Natural killer cell (primary cell): Measurements from ENCODE around the gene ATP1B2. TPM values are rescaled to one million over a fixed set of nuclear protein-coding genes. Genes with fewer than 3 reads are reported as not detected.

Source experiments
- ATAC-seq, 3 donors: fragments of 150-1000 bp in 2 of 3; fragments of 200-7000 bp in 1 of 3; cut with Tn5 transposase; 1 replicate in 1 of 3; 2 replicates in 2 of 3; pipeline ENCODE4 v1.10.0; 2021; ENCODE audit warnings: mild to moderate bottlenecking in 2 of 3, moderate library complexity in 2 of 3
- DNase-seq, 2 donors: peaks; one replicate each; pipeline versions ENCODE4 v3.0.0 to v3.0.0-alpha.2; 2013 to 2021; ENCODE audit warnings: mixed read lengths in 1 of 2
- H3K27ac ChIP-seq: one replicate; pipeline ENCODE4 v1.5.1; 2013; ENCODE audit warnings: mild to moderate bottlenecking, low read length
- H3K27me3 ChIP-seq: one replicate; pipeline ENCODE4 v1.6.1; 2013; ENCODE audit warnings: low read length; ENCODE audit not compliant: control insufficient read depth, insufficient read depth
- H3K36me3 ChIP-seq: one replicate; pipeline ENCODE4 v1.6.1; 2013; ENCODE audit warnings: low read length; ENCODE audit not compliant: control insufficient read depth, insufficient read depth
- H3K4me1 ChIP-seq: one replicate; pipeline ENCODE4 v1.6.1; 2013; ENCODE audit warnings: low read length; ENCODE audit not compliant: control insufficient read depth, insufficient read depth
- H3K4me3 ChIP-seq: one replicate; pipeline ENCODE4 v1.5.1; 2013; ENCODE audit warnings: low read length
- H3K9me3 ChIP-seq: one replicate; pipeline ENCODE4 v1.6.1; 2013; ENCODE audit warnings: low read length; ENCODE audit not compliant: control insufficient read depth, insufficient read depth
- H3K27ac Mint-ChIP-seq, 2 donors: one replicate each; pipeline ENCODE4 v1.8.0; 2022; ENCODE audit warnings: mild to moderate bottlenecking in 2 of 2, mixed read lengths in 2 of 2, moderate library complexity in 1 of 2
- H3K27me3 Mint-ChIP-seq, 2 donors: one replicate each; pipeline ENCODE4 v1.8.0; 2022; ENCODE audit warnings: low read depth in 2 of 2, mixed read lengths in 2 of 2
- H3K36me3 Mint-ChIP-seq: one replicate; pipeline ENCODE4 v1.8.0; 2022; ENCODE audit warnings: mixed read lengths
- H3K4me1 Mint-ChIP-seq, 2 donors: one replicate each; pipeline ENCODE4 v1.8.0; 2022; ENCODE audit warnings: mixed read lengths in 2 of 2
- H3K4me3 Mint-ChIP-seq: one replicate; pipeline ENCODE4 v1.8.0; 2022; ENCODE audit warnings: mild to moderate bottlenecking, moderate library complexity, mixed read lengths
- H3K9me3 Mint-ChIP-seq, 2 donors: one replicate each; pipeline ENCODE4 v1.8.0; 2022; ENCODE audit warnings: mixed read lengths in 2 of 2
- WGBS: methylation state at CpG from one replicate; pipeline ENCODE4 v1.1.7; 2013; ENCODE audit warnings: missing lambda C conversion rate; ENCODE audit not compliant: insufficient coverage; 5-methylcytosine and 5-hydroxymethylcytosine counted together
- intact Hi-C: fragments of 100-400 bp; cut with micrococcal nuclease; formaldehyde crosslinking; loops from one replicate; pipeline ENCODE4 v1.14.2; 2022
- total RNA-seq, 4 donors: library from RNA; stranded (reverse); fragments of 120-200 nt in 1 of 4; gene quantifications; one replicate each; pipeline versions ENCODE4 v1.2.3 to v1.2.4, GENCODE V29; 2013 to 2022
- TF ChIP-seq, protein P1 (sequence below): fragments of 200-600 bp; IDR thresholded peaks from one replicate; pipeline ENCODE4 v1.8.0; 2022; ENCODE audit warnings: antibody characterized with exemption

Gene ATP1B2
- total RNA-seq, 3 donors from 2014 or later (not counting 1 experiment from before 2014, with no cell fraction given), result 0.18 to 0.19 TPM; not detected in 1

- Mint-ChIP-seq H3K36me3 (no peaks in the 10 kb centered on the region), H3K27ac (no peak overlapping the region), H3K9me3 (no peaks in the 10 kb centered on the region), H3K4me1 (peaks cover 8% of the 10 kb centered on the region in 2 donors), H3K27me3 (peaks cover 0 to 6% of the 10 kb centered on the region in 2 donors), H3K4me3 (no peak overlapping the region)
- TF ChIP-seq, protein P1, sequence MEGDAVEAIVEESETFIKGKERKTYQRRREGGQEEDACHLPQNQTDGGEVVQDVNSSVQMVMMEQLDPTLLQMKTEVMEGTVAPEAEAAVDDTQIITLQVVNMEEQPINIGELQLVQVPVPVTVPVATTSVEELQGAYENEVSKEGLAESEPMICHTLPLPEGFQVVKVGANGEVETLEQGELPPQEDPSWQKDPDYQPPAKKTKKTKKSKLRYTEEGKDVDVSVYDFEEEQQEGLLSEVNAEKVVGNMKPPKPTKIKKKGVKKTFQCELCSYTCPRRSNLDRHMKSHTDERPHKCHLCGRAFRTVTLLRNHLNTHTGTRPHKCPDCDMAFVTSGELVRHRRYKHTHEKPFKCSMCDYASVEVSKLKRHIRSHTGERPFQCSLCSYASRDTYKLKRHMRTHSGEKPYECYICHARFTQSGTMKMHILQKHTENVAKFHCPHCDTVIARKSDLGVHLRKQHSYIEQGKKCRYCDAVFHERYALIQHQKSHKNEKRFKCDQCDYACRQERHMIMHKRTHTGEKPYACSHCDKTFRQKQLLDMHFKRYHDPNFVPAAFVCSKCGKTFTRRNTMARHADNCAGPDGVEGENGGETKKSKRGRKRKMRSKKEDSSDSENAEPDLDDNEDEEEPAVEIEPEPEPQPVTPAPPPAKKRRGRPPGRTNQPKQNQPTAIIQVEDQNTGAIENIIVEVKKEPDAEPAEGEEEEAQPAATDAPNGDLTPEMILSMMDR, result no peak
- no peak for DNase-seq
- H3K27me3 ChIP-seq, result no peaks in the 10 kb centered on the region
- no peak for ATAC-seq
- H3K9me3 ChIP-seq, result no peaks in the 10 kb centered on the region
- H3K36me3 ChIP-seq, result no peaks in the 10 kb centered on the region
- peaks cover 13% of the 10 kb centered on the region for H3K4me1 ChIP-seq
- intact Hi-C loops, result no loop called here
- WGBS, result 90% methylated on average over 11 of the region's 11 CpGs
- H3K4me3 ChIP-seq, result no peak overlapping the region
- no peak overlapping the region for H3K27ac ChIP-seq
These were observed 19.0 kb upstream of the ATP1B2 start for GRCh38 chr17:7631398-7632380.

DNA sequence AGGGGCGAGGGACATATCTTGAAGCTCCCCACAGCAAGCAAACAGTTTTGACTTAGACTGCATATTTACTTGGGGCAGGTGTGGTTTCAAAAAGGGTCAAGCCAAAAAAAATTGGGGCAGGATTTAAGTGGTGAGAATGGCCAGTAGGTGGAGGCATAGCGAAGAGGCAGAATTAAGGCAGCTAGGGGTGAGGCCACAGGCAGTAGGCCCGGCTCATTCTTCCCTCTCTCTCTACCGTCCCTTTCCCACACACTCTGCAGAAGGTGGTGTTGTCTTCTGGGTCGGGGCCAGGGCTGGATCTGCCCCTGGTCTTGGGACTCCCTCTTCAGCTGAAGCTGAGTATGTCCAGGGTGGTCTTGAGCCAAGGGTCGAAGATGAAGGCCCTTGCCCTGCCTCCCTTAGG is 18.2 kb upstream of the ATP1B2 start:
- ATAC-seq, result no peak
- no peak overlapping the region for H3K27ac Mint-ChIP-seq

GRCh38 chr17:7633093-7633492 is 17.6 kb upstream of the ATP1B2 start:
- intact Hi-C loops, result no loop called here
- 91% methylated on average over 2 of the region's 2 CpGs for WGBS
- TF ChIP-seq, protein P1, result no peak
- H3K36me3 ChIP-seq, result no peaks in the 10 kb centered on the region
- no peaks in the 10 kb centered on the region for H3K36me3 Mint-ChIP-seq
- H3K27ac ChIP-seq, result no peak overlapping the region
- no peak overlapping the region for H3K4me3 ChIP-seq
- no peaks in the 10 kb centered on the region for H3K4me1 Mint-ChIP-seq
- H3K9me3 Mint-ChIP-seq, result no peaks in the 10 kb centered on the region
- DNase-seq (no peak), ATAC-seq (no peak)
- H3K27me3 Mint-ChIP-seq, result peaks cover 0 to 6% of the 10 kb centered on the region in 2 donors
- no peaks in the 10 kb centered on the region for H3K27me3 ChIP-seq
- no peak overlapping the region for H3K27ac Mint-ChIP-seq
- H3K4me3 Mint-ChIP-seq, result no peak overlapping the region
- no peaks in the 10 kb centered on the region for H3K9me3 ChIP-seq
- peaks cover 4% of the 10 kb centered on the region for H3K4me1 ChIP-seq

More for the DNA sequence above, 18.2 kb upstream of the ATP1B2 start:
- TF ChIP-seq, protein P1, result no peak
- Histone ChIP-seq H3K4me3 (no peak overlapping the region), H3K27ac (no peak overlapping the region), H3K4me1 (peaks cover 7% of the 10 kb centered on the region), H3K36me3 (no peaks in the 10 kb centered on the region), H3K9me3 (no peaks in the 10 kb centered on the region), H3K27me3 (no peaks in the 10 kb centered on the region)
- Mint-ChIP-seq H3K4me3 (no peak overlapping the region), H3K9me3 (no peaks in the 10 kb centered on the region), H3K36me3 (no peaks in the 10 kb centered on the region), H3K4me1 (peaks cover 0 to under 1% of the 10 kb centered on the region in 2 donors), H3K27me3 (peaks cover 0 to 6% of the 10 kb centered on the region in 2 donors)
- WGBS, result 41% methylated on average over 6 of the region's 6 CpGs
- intact Hi-C loops, result no loop called here
- DNase-seq, result peak in 1 of 2 donors; percentile 62
